Fibroblast of skin of abdomen (primary cell): ENCODE results near the gene BTBD9.
"Not testable (repeated sequence)": the region's sequence is repeated elsewhere in the genome, so short reads cannot be mapped to it uniquely, and the experiment has no call there.

Experiments
- DNase-seq: peaks from one replicate; pipeline ENCODE4 v3.0.0-alpha.2; 2013

BTBD9 gene

DNA sequence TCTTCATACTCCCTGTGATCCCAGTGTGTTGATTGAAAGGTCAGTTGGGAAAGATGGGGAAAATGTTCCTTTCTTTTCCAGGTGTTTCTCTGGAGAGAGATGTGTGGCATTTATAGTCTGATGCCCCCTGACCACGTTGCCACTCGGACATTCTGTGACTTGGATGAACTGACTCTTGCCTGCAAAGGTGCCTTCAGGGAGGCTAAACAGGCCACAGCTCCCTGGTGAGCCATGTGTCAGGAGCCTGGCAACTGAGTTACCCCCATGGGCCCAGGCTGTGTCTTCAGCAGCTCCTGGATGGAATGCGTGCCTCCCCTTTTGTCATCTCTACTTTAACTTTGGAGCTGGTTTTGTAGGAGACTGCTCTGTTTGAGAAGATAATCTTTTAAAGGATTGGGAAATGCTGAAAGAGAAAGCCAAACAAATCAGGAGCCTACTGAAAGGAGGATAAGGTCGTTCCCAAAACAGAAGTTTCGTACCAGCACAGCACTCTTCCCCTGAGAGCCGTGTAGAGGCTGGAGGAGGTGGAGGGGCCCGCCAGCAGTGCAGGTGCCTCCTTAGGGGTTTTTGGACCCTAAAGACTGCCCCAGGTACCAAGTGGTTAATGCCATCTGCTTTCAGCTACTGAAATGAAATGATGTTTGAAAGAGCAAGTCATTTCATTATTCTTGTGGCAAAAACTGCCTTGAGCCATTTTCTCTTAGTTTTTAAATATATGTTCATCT lies 497.4 kb downstream of the BTBD9 start:
- DNase-seq = no peak

- DNase-seq = no peak
Observed at GRCh38 chr6:38141716-38142115, 498.0 kb downstream of the BTBD9 start.

DNA sequence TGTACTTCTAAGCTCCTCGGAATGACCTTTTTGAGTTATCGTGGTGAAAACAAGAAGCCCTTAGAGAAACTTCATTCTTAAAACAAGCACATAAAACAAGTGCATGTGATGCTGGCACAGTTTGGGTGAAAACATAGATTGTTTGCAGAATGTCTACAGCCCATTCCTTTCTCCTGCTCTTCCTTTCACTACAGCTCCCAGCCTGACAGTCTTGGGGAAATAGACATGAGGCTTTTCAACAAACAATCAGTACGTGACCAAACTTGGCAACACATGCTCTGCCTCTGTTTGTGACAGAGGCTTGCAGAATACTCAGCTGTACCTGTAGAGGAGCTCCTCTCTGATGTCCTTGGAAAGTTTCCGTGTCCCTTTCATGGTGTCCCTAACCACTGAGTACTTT lies 498.6 kb downstream of the BTBD9 start:
- no peak for DNase-seq

- no peak for DNase-seq
Observed at GRCh38 chr6:38138374-38138773, 501.4 kb downstream of the BTBD9 start.

DNA sequence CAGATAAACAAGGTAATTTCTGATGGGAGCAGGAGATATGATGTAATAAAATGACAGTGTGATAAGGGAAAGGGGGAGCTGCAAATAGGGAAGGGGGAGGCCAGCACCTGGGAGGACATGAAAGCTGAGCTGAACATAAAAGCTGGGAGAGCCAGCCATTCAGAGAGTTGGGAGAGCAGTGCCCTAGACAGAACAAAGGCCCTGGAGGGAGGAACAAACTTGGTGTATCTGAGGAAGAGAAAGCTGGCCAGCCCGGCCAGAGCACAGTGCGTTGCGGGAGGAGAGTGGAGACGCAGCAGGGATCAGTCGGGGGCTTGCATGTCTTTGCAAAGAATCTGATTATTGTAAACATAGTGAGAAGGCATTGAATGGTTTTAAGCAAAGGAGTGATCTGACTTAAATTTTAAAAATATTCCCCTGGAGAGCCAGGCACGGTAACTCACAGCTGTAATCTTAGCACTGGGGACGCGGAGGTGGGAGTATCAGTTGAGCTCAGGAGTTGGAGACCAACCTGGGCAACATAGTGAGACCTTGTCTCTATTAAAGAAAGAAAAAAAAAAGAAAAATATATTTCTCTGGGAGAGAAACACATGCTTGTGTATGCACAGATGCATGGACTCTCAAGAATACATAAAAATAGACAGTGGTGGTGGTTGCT lies 502.0 kb downstream of the BTBD9 start:
- DNase-seq = no peak

GRCh38 chr6:38136547-38136946 lies 503.2 kb downstream of the BTBD9 start:
- DNase-seq = no peak

- DNase-seq = no peak
Observed at GRCh38 chr6:38134704-38135088, 505.0 kb downstream of the BTBD9 start.

DNA sequence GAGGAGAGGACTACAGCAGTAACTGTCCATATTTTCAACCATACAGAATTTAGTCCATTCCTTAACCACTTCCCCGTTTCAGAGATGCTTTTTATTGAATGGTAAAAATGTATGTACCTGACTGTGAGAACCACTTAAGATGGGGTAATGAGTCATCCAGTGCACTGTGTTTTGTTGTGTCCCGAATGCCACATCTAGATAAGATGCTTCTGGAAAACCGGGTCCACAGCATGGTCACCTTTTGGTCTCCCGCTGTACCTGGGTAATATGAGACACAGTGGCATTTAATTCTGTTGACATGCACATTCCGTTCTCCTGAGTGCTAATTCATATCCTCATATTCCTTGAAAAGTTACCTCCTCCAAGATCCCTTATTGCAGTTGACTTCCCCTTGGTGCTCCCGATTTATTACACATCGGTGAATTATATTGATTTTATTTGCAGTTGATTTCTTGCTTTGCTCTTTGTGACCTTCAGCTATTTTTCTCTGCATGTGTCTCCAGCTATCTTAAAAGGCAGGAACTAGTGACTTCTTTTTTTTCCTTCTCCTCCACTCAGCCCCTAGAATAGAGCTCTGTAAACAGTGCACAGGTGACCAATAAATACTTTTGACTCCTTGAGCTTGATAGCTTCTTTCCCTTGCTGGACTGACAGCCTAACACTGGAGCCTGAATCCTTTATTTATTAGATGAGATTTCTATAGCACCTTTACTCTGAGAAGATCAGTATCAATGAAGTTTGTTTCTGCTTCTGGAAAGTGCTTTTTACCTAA lies 505.6 kb downstream of the BTBD9 start:
- DNase-seq = no peak

DNA sequence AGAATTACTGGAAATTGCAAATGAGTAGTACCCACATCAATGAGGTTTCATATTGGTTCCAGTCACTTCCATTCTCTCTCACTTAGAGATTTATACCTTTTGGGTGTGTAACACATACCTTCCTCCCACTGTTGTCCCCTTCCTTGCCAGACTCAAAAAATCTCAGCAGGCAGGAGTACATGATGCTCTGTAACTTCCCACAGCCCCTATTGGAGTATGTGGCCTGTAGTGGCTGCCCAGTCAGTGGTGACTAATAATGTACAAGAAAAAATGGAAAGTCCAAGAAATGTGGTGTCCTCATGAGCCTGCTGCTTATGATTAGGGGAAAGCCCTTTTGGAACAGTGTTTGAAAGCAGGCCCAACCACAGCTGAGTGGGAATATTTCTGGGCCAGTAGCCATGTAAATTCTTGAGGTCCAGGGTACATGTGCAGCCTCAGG lies 508.2 kb downstream of the BTBD9 start:
- DNase-seq = peak; percentile 98

GRCh38 chr6:38127284-38127683 lies 512.4 kb downstream of the BTBD9 start:
- no peak for DNase-seq

GRCh38 chr6:38124224-38124926 lies 515.4 kb downstream of the BTBD9 start:
- not testable (repeated sequence) for DNase-seq

GRCh38 chr6:38119516-38119915 lies 520.2 kb downstream of the BTBD9 start:
- DNase-seq = no peak

DNA sequence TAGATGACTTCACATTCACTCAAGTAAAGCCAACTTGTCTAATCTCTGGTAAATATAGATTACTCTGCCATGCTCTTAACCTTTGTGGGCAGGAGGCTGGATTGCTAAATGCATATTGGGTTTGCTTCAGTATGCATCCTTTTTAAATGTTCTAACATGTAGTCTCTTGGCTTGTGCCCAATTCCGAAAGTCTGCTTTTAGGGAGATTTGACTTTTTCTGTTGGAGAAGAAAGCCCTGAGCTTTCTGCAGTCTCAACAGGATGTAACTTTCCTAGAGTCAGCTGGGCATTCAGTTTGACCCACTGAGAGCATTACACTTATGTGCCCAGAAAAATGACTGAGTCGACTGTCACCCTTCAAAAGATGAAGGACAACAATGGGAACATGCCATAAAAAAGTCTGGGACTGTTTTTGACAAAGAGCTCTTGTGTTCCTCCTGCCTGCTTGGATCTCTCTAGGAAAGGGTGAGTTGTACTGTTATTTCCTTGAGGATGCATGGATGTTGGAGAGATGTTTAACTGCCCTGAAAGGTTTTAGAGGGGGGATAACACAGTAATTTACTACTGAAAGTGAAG lies 520.9 kb downstream of the BTBD9 start:
- DNase-seq = no peak
